Neutrophil (primary cell): ENCODE data around the gene TENM3.

Experiments used
- H3K27ac ChIP-seq: fragments of 200-600 bp; sonication (generic); 2 replicates; pipeline ENCODE4 v1.5.1; 2016; ENCODE audit warnings: mild to moderate bottlenecking, moderate library complexity
- H3K27me3 ChIP-seq: fragments of 200-600 bp; sonication (generic); 2 replicates; pipeline ENCODE4 v1.6.0; 2016; ENCODE audit warnings: mild to moderate bottlenecking
- H3K36me3 ChIP-seq: fragments of 200-600 bp; sonication (generic); 2 replicates; pipeline ENCODE4 v1.5.1; 2017
- H3K4me1 ChIP-seq, 2 experiments: fragments of 200-600 bp in 1 of 2; sonication (generic) in 1 of 2; 1 replicate in 1 of 2; 2 replicates in 1 of 2; pipeline versions ENCODE4 v1.5.1 to v1.6.1; 2013 to 2016; ENCODE audit warnings: low read depth in 1 of 2, low read length in 1 of 2, mild to moderate bottlenecking in 1 of 2, moderate library complexity in 1 of 2; ENCODE audit not compliant: control insufficient read depth in 1 of 2, insufficient read depth in 1 of 2
- H3K4me3 ChIP-seq, 2 experiments: fragments of 200-600 bp in 1 of 2; sonication (generic) in 1 of 2; 1 replicate in 1 of 2; 2 replicates in 1 of 2; pipeline ENCODE4 v1.5.1; 2013 to 2016; ENCODE audit warnings: low read depth in 1 of 2, low read length in 1 of 2, mild to moderate bottlenecking in 1 of 2, moderate library complexity in 1 of 2
- H3K9me3 ChIP-seq: fragments of 200-600 bp; sonication (generic); 2 replicates; pipeline ENCODE4 v1.5.1; 2016
- TF ChIP-seq, protein P1 (sequence below): fragments of 200-600 bp; sonication (generic); IDR thresholded peaks from 2 replicates; pipeline ENCODE4 v1.5.1; 2016; ENCODE audit warnings: antibody characterized with exemption

TENM3 gene

DNA sequence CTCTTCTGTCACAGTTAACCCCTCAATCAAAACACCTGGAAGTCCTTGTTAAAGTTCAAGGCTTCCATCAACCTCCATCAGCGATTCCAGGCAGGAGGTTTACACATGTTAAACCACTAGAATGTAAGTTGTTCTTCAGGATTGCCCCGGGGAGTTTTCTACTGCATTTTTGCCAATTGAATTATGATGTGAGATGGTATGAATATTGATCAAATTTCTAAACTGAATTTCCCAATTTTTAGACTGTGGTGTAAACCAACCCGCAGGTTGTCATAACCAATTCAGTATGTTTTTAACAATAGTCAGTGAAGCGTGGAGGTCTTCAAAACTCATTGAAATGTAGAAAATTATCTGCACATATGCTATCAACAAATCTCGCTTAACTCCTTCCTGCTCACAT lies 21.2 kb upstream of the TENM3 start:
- Histone ChIP-seq H3K4me1 (no peaks in the 10 kb centered on the region), H3K27me3 (no peaks in the 10 kb centered on the region), H3K27ac (no peak overlapping the region), H3K36me3 (no peaks in the 10 kb centered on the region), H3K9me3 (no peaks in the 10 kb centered on the region), H3K4me3 (no peak overlapping the region)
- TF ChIP-seq, protein P1, sequence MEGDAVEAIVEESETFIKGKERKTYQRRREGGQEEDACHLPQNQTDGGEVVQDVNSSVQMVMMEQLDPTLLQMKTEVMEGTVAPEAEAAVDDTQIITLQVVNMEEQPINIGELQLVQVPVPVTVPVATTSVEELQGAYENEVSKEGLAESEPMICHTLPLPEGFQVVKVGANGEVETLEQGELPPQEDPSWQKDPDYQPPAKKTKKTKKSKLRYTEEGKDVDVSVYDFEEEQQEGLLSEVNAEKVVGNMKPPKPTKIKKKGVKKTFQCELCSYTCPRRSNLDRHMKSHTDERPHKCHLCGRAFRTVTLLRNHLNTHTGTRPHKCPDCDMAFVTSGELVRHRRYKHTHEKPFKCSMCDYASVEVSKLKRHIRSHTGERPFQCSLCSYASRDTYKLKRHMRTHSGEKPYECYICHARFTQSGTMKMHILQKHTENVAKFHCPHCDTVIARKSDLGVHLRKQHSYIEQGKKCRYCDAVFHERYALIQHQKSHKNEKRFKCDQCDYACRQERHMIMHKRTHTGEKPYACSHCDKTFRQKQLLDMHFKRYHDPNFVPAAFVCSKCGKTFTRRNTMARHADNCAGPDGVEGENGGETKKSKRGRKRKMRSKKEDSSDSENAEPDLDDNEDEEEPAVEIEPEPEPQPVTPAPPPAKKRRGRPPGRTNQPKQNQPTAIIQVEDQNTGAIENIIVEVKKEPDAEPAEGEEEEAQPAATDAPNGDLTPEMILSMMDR: no peak

DNA sequence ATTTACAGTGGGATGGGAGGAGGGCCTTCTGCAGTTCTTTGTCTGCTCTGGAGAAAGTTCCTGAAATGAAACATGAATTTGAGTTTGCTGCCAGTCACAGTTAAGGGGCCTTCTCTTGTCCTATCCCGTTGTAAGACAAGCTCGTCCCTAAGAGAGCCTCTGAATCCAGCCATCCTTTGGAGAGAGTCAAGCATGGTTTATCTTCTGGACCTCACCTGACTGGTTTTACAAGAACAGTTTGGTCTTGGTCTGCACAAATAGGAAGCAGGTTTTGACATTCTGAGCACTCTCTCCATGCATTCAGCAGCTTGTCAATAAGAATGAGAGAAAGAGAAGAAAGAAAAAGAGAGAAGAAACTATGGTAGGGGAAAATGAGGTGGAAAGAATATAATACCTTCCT lies 20.4 kb upstream of the TENM3 start:
- no peaks in the 10 kb centered on the region for H3K4me1 ChIP-seq
- TF ChIP-seq, protein P1: no peak
- H3K9me3 ChIP-seq: no peaks in the 10 kb centered on the region
- H3K27ac ChIP-seq: no peak overlapping the region
- no peaks in the 10 kb centered on the region for H3K27me3 ChIP-seq
- no peak overlapping the region for H3K4me3 ChIP-seq
- H3K36me3 ChIP-seq: no peaks in the 10 kb centered on the region

DNA sequence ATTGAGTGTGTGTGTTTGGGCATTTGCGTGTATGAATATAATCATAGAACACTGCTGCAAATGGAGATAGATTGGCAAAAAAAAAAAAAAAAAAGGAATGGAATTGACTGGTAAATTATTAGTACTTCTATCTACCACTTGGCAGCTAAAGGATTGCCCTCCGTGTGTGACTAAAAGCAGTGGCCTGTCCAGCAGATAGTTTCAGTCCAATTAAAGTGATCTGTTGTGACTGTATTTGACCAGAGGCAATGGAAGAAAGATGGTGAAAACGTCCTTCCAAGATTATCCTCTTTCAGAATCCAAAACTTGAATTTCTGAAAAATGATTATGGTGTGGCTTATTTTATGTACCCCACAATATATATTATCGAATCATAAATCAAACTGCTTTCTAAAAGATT lies 19.5 kb upstream of the TENM3 start:
- H3K9me3 ChIP-seq: no peaks in the 10 kb centered on the region
- H3K27me3 ChIP-seq: no peaks in the 10 kb centered on the region
- TF ChIP-seq, protein P1: no peak
- no peaks in the 10 kb centered on the region for H3K4me1 ChIP-seq
- H3K4me3 ChIP-seq: no peak overlapping the region
- no peaks in the 10 kb centered on the region for H3K36me3 ChIP-seq
- no peak overlapping the region for H3K27ac ChIP-seq

DNA sequence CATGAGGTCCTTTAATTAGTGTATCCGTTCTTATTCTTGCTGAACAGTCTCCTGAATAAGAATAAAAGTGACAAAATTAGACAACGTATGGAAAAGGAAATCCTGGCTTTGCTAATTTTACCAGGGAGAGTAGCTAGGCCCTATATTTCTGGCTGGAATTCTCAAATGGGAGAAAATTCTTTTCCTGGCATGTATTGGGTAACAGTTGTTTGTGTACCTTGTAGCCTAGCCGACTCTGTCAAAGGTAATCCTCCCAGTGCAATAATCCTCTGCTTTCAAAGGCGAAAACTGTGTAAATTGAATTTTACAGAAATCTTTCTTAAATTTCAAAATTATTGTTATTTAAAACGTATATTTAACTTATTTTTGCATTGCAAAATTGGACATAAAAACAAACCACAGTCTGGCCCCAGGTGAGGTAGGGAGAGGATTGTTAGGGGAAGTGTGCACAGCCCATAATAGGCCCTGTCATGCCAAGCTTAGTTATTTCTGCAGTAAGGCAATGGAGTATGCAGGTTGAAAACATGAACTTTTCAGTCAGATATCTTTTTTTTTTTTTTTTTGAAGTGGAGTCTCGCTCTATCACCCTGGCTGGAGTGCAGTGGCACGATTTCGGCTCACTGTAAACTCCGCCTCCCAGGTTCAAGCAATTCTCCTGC lies 18.9 kb upstream of the TENM3 start:
- TF ChIP-seq, protein P1: no peak
- Histone ChIP-seq H3K9me3 (no peaks in the 10 kb centered on the region), H3K4me1 (no peaks in the 10 kb centered on the region), H3K4me3 (no peak overlapping the region), H3K27ac (no peak overlapping the region), H3K27me3 (no peaks in the 10 kb centered on the region), H3K36me3 (no peaks in the 10 kb centered on the region)

DNA sequence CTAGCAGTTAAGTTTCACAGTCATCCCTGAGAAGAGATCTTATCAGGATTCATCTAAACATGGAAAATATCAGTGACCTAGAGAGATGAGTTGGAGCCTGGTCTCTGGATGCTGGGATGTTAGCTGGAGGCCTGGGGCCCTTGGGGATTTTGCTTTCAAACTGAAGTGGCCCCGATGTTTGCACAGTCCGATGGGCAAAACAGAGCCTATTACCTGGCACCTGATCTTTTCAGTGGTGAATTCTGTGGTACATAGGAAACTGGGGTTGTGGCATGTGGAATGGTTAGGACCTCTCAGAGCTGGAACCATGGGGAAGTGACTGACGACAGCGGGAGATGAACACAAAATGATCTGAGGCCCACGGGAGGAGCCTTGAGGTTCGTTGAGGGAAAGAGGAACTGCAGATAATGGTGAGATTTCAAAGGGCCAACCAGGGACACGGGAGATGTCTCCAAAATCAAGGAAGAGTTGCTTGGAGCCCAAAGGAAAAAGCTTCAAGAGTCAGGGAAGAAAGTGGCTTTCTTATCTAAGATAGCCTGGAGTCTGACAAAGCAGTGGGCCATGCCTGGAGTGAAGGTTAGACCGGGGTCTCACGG lies 17.8 kb upstream of the TENM3 start:
- H3K27ac ChIP-seq: no peak overlapping the region
- no peaks in the 10 kb centered on the region for H3K27me3 ChIP-seq
- H3K4me1 ChIP-seq: no peaks in the 10 kb centered on the region
- TF ChIP-seq, protein P1: no peak
- no peaks in the 10 kb centered on the region for H3K9me3 ChIP-seq
- H3K36me3 ChIP-seq: no peaks in the 10 kb centered on the region
- no peak overlapping the region for H3K4me3 ChIP-seq
